Fibroblast of lung (primary cell): ENCODE data around the gene MUC4.

Source experiments
- CTCF ChIP-seq, 2 donors: IDR thresholded peaks in 1 of 2; conservative IDR thresholded peaks in 1 of 2; 1 replicate in 1 of 2; 2 replicates in 1 of 2; pipeline ENCODE4 v1.5.1; 2011 to 2012; ENCODE audit warnings: low read length in 2 of 2, control low read depth in 1 of 2, inconsistent platforms in 1 of 2, low read depth in 1 of 2, mild to moderate bottlenecking in 1 of 2
- EZH2 ChIP-seq: IDR thresholded peaks from 2 replicates; pipeline ENCODE4 v1.5.1; 2012; ENCODE audit warnings: low read length, control low read depth, mild to moderate bottlenecking; ENCODE audit errors: missing control alignments

GRCh38 chr3:195853996-195854395, 42.3 kb upstream of the MUC4 start:
- TF ChIP-seq CTCF (conservative IDR thresholded peaks at IDR 0.05 in 1 of 2, IDR thresholded peaks at IDR 0.05 in 1 of 2; ENCODE audit: low read depth in 1 of 2, low read length in 2 of 2): no peak
- no peak for TF ChIP-seq EZH2
